PC-3 (cell line): Measurements from ENCODE around the gene CHURC1. TPM values are rescaled to one million over a fixed set of nuclear protein-coding genes. Genes with fewer than 3 reads are reported as not detected.
A peak's percentile ranks its signal among the peaks of the same experiment; 100 is the strongest.

Experiments
- ATAC-seq: fragments of 200-7000 bp; cut with Tn5 transposase; 2 replicates; pipeline ENCODE4 v1.9.1; 2020; ENCODE audit warnings: mild to moderate bottlenecking, moderate library complexity
- BruUV-seq: library from RNA; stranded (reverse); fragments of 400-500 nt; replicated peaks from 2 replicates; lab custom pipeline; 2021; lab: Mats Ljungman, UMichigan
- CTCF ChIA-PET: fragments of 300-600 bp; sonication (Branson Sonifier 250); formaldehyde crosslinking; loops from one replicate; lab custom pipeline; 2022; ENCODE audit warnings: antibody characterized with exemption; lab: Charles Lee
- POLR2A ChIA-PET: fragments of 300-600 bp; sonication (Branson Sonifier 250); formaldehyde crosslinking; loops from one replicate; lab custom pipeline; 2022; ENCODE audit warnings: antibody characterized with exemption; ENCODE audit not compliant: unreplicated experiment; lab: Charles Lee
- DNase-seq: peaks from one replicate; pipeline ENCODE4 v3.0.0-alpha.2; 2015
- H2AFZ ChIP-seq: fragments of 300-600 bp; sonication (generic); 2 replicates; pipeline ENCODE4 v1.6.0; 2016; ENCODE audit warnings: antibody characterized with exemption, low read length
- H3F3A ChIP-seq: fragments of 300-600 bp; sonication (generic); one replicate; pipeline ENCODE4 v1.6.0; 2017; ENCODE audit warnings: antibody characterized with exemption, low read length, control low read depth, mild to moderate bottlenecking; ENCODE audit not compliant: unreplicated experiment
- H3K27ac ChIP-seq: fragments of 300-600 bp; sonication (generic); 2 replicates; pipeline ENCODE4 v1.5.1; 2016; ENCODE audit warnings: mild to moderate bottlenecking, low read length
- H3K27me3 ChIP-seq: fragments of 300-600 bp; sonication (generic); 2 replicates; pipeline ENCODE4 v1.6.1; 2016; ENCODE audit warnings: low read length, mixed read lengths
- H3K36me3 ChIP-seq: fragments of 300-600 bp; sonication (generic); 2 replicates; pipeline ENCODE4 v1.6.1; 2016; ENCODE audit warnings: low read depth, mixed run types, low read length, mixed read lengths
- H3K4me1 ChIP-seq: fragments of 300-600 bp; sonication (generic); 2 replicates; pipeline ENCODE4 v1.5.1; 2016; ENCODE audit warnings: low read length; ENCODE audit not compliant: insufficient read depth
- H3K4me2 ChIP-seq: fragments of 300-600 bp; sonication (generic); 2 replicates; pipeline ENCODE4 v1.6.0; 2016; ENCODE audit warnings: low read length
- H3K4me3 ChIP-seq: fragments of 300-600 bp; sonication (generic); 2 replicates; pipeline ENCODE4 v1.5.1; 2016; ENCODE audit warnings: mild to moderate bottlenecking, low read length, mixed read lengths
- H3K79me2 ChIP-seq: fragments of 300-600 bp; sonication (generic); 2 replicates; pipeline ENCODE4 v1.6.1; 2017; ENCODE audit warnings: low read length, mixed read lengths
- H3K9ac ChIP-seq: fragments of 300-600 bp; sonication (generic); 2 replicates; pipeline ENCODE4 v1.6.0; 2016; ENCODE audit warnings: mild to moderate bottlenecking, low read length
- H3K9me2 ChIP-seq: fragments of 300-600 bp; sonication (generic); replicated peaks from 2 replicates; pipeline ENCODE4 v1.6.1; 2016; ENCODE audit warnings: mixed run types, low read length, mixed read lengths
- H3K9me3 ChIP-seq: fragments of 300-600 bp; sonication (generic); 2 replicates; pipeline ENCODE4 v1.6.1; 2016; ENCODE audit warnings: low read length, mixed read lengths
- H4K20me1 ChIP-seq: fragments of 300-600 bp; sonication (generic); 2 replicates; pipeline ENCODE4 v1.6.1; 2016; ENCODE audit warnings: low read length, mixed read lengths
- CTCF ChIP-seq: fragments of 300-600 bp; sonication (generic); conservative IDR thresholded peaks from 2 replicates; pipeline ENCODE4 v1.5.1; 2017; ENCODE audit warnings: antibody characterized with exemption, low read depth, mild to moderate bottlenecking, low read length
- EZH2 ChIP-seq: fragments of 300-600 bp; sonication (generic); IDR thresholded peaks from one replicate; pipeline ENCODE4 v1.6.1; 2017; ENCODE audit warnings: antibody characterized with exemption, mild to moderate bottlenecking, low read length; ENCODE audit not compliant: unreplicated experiment
- EZH2phosphoT487 ChIP-seq: fragments of 300-600 bp; sonication (generic); IDR thresholded peaks from 2 replicates; pipeline ENCODE4 v1.6.1; 2018; ENCODE audit warnings: mild to moderate bottlenecking, antibody characterized with exemption, low read length, borderline replicate concordance
- intact Hi-C: fragments of 100-400 bp; cut with micrococcal nuclease; formaldehyde crosslinking; loops from 2 replicates; pipeline ENCODE4 v1.9.0; 2023
- total RNA-seq: library from RNA; depleted of rRNA; stranded (reverse); fragments of >200 nt; gene quantifications from 2 replicates; pipeline ENCODE4 v1.2.3, GENCODE V29; 2014; rRNA removed

Gene CHURC1
- total RNA-seq, 1 experiment from 2014 or later = 50.3 TPM

- peak overlapping the region; percentile 86 for H2AFZ ChIP-seq
- H3K79me2 ChIP-seq = peaks cover 16% of the 10 kb centered on the region
- BruUV-seq = no TSS peak
- H3F3A ChIP-seq = no peaks in the 10 kb centered on the region
- peak overlapping the region; percentile 83 for H3K4me2 ChIP-seq
- 0 out of 2 replicates have a peak, but pooled peaks have one; percentile 2 for ATAC-seq
- H3K27ac ChIP-seq = no peak overlapping the region
- ChIA-PET CTCF (no interaction called here), POLR2A (no interaction called here)
- no peaks in the 10 kb centered on the region for H3K9me2 ChIP-seq
- no peaks in the 10 kb centered on the region for H3K27me3 ChIP-seq
- no peaks in the 10 kb centered on the region for H3K36me3 ChIP-seq
- intact Hi-C loops = loop anchor here (1.0 to 10.0 kb wide), 3 partner anchors 46 to 179 kb away; no protein-coding TSS in a partner anchor
- H4K20me1 ChIP-seq = no peaks in the 10 kb centered on the region
- H3K9ac ChIP-seq = no peak overlapping the region
- H3K4me1 ChIP-seq = peaks cover 16% of the 10 kb centered on the region
- no peaks in the 10 kb centered on the region for H3K9me3 ChIP-seq
- no peak for TF ChIP-seq EZH2phosphoT487
- peak; percentile 90 for TF ChIP-seq CTCF
- TF ChIP-seq EZH2 = no peak
- DNase-seq = peak; percentile 73
- H3K4me3 ChIP-seq = peak overlapping the region; percentile 62
Measured at GRCh38 chr14:64983439-64984310, 69.4 kb downstream of the CHURC1 start.

Other genes starting within 250 kb of the CHURC1 start
- 49.6 and 64.0 TPM in 2 replicates for gene PLEKHG3, start 210.0 kb upstream of the CHURC1 start, total RNA-seq
- 2.3 and 3.6 TPM in 2 replicates for gene SPTB, start 34.5 kb upstream of the CHURC1 start, total RNA-seq
- gene GPX2, start 28.3 kb downstream of the CHURC1 start, total RNA-seq = 2.9 and 4.3 TPM in 2 replicates
- gene RAB15, start 57.9 kb downstream of the CHURC1 start, total RNA-seq = 20.6 and 27.0 TPM in 2 replicates
- 19.5 and 28.1 TPM in 2 replicates for gene FNTB, start 72.4 kb downstream of the CHURC1 start, total RNA-seq
- 58.8 and 68.9 TPM in 2 replicates for gene MAX, start 188.1 kb downstream of the CHURC1 start, total RNA-seq